Measurements from ENCODE around the gene BTBD19. TPM values are rescaled to one million over a fixed set of nuclear protein-coding genes. Genes with fewer than 3 reads are reported as not detected.

The BTBD19 gene
- total and polyA plus RNA-seq, 2 donors from 2014 or later = 3.2 to 16.5 TPM

- Histone ChIP-seq H3K4me3 (ENCODE audit: low read length in 3 of 3) (no peak overlapping the region), H3K4me1 (ENCODE audit: control insufficient read depth in 2 of 3, insufficient read depth in 2 of 3, low read depth in 1 of 3, low read length in 3 of 3) (no peaks in the 10 kb centered on the region), H3K9ac (ENCODE audit: low read length in 3 of 3) (no peak overlapping the region), H3K9me3 (ENCODE audit: control insufficient read depth in 2 of 3, insufficient read depth in 1 of 3, low read length in 3 of 3) (no peaks in the 10 kb centered on the region), H3K27ac (ENCODE audit: low read depth in 2 of 2, low read length in 2 of 2) (no peak overlapping the region), H3K36me3 (ENCODE audit: control insufficient read depth in 2 of 3, insufficient read depth in 3 of 3, low read length in 3 of 3) (no peaks in the 10 kb centered on the region), H3K27me3 (ENCODE audit: control insufficient read depth, insufficient read depth, low read length) (no peaks in the 10 kb centered on the region)
- no peak for TF ChIP-seq CTCF (IDR thresholded peaks at IDR 0.05; ENCODE audit: borderline replicate concordance, extremely low read depth, insufficient read depth)
- DNase-seq (no peak), FAIRE-seq (no peak)
- intact Hi-C loops (cut with DNase I) = no loop called here
Observed at GRCh38 chr1:44857446-44857845, 49.1 kb downstream of the BTBD19 start.

- Histone ChIP-seq H3K9me3 (ENCODE audit: control insufficient read depth in 2 of 3, insufficient read depth in 1 of 3, low read length in 3 of 3) (no peaks in the 10 kb centered on the region), H3K36me3 (ENCODE audit: control insufficient read depth in 2 of 3, insufficient read depth in 3 of 3, low read length in 3 of 3) (no peaks in the 10 kb centered on the region)
- FAIRE-seq = no peak
Observed at GRCh38 chr1:44860331-44860730, 52.0 kb downstream of the BTBD19 start.

GRCh38 chr1:44860891-44861425 is 52.6 kb downstream of the BTBD19 start:
- Histone ChIP-seq H3K27ac (ENCODE audit: low read depth in 2 of 2, low read length in 2 of 2) (no peak overlapping the region), H3K36me3 (ENCODE audit: control insufficient read depth in 2 of 3, insufficient read depth in 3 of 3, low read length in 3 of 3) (no peaks in the 10 kb centered on the region), H3K27me3 (ENCODE audit: control insufficient read depth, insufficient read depth, low read length) (no peaks in the 10 kb centered on the region), H3K4me1 (ENCODE audit: control insufficient read depth in 2 of 3, insufficient read depth in 2 of 3, low read depth in 1 of 3, low read length in 3 of 3) (no peaks in the 10 kb centered on the region), H3K9ac (ENCODE audit: low read length in 3 of 3) (no peak overlapping the region), H3K4me3 (ENCODE audit: low read length in 3 of 3) (no peak overlapping the region), H3K9me3 (ENCODE audit: control insufficient read depth in 2 of 3, insufficient read depth in 1 of 3, low read length in 3 of 3) (no peaks in the 10 kb centered on the region)
- TF ChIP-seq CTCF (IDR thresholded peaks at IDR 0.05; ENCODE audit: borderline replicate concordance, extremely low read depth, insufficient read depth) = no peak
- no peak for FAIRE-seq
- intact Hi-C loops (cut with DNase I) = no loop called here
- DNase-seq = no peak

More at GRCh38 chr1:44860331-44860730, 52.0 kb downstream of the BTBD19 start:
- H3K27me3 ChIP-seq (ENCODE audit: control insufficient read depth, insufficient read depth, low read length) = no peaks in the 10 kb centered on the region
- no peak overlapping the region for H3K4me3 ChIP-seq (ENCODE audit: low read length in 3 of 3)
- DNase-seq = no peak
- no peaks in the 10 kb centered on the region for H3K4me1 ChIP-seq (ENCODE audit: control insufficient read depth in 2 of 3, insufficient read depth in 2 of 3, low read depth in 1 of 3, low read length in 3 of 3)
- intact Hi-C loops (cut with DNase I) = no loop called here
- H3K27ac ChIP-seq (ENCODE audit: low read depth in 2 of 2, low read length in 2 of 2) = no peak overlapping the region
- no peak for TF ChIP-seq CTCF (IDR thresholded peaks at IDR 0.05; ENCODE audit: borderline replicate concordance, extremely low read depth, insufficient read depth)
- no peak overlapping the region for H3K9ac ChIP-seq (ENCODE audit: low read length in 3 of 3)
